HCT116 (cell line): ENCODE measurements around the gene RPL28.

Source experiments
- CEBPB ChIP-seq: IDR thresholded peaks from 2 replicates; pipeline ENCODE4 v1.6.1; 2012; ENCODE audit warnings: low read depth
- EZH2 ChIP-seq: fragments of 200-600 bp; sonication (generic); IDR thresholded peaks from 2 replicates; pipeline ENCODE4 v1.6.1; 2017; ENCODE audit warnings: antibody characterized with exemption, mixed run types
- EZH2phosphoT487 ChIP-seq: fragments of 200-600 bp; IDR thresholded peaks from 2 replicates; pipeline ENCODE4 v1.6.1; 2018; ENCODE audit warnings: antibody characterized with exemption, borderline replicate concordance
- FOSL1 ChIP-seq: IDR thresholded peaks from 2 replicates; pipeline ENCODE4 v1.6.1; 2012; ENCODE audit warnings: low read depth
- JUND ChIP-seq: IDR thresholded peaks from 2 replicates; pipeline ENCODE4 v1.6.1; 2012
- POLR2A ChIP-seq: IDR thresholded peaks from 2 replicates; pipeline ENCODE4 v1.7.0; 2011; ENCODE audit warnings: borderline replicate concordance; ENCODE audit not compliant: insufficient read depth, insufficient read length; ENCODE audit errors: extremely low read depth
- POLR2AphosphoS5 ChIP-seq: IDR thresholded peaks from 2 replicates; pipeline ENCODE4 v1.6.1; 2011; ENCODE audit warnings: mild to moderate bottlenecking, low read depth, low read length, moderate library complexity
- RAD21 ChIP-seq: IDR thresholded peaks from 2 replicates; pipeline ENCODE4 v1.6.1; 2012; ENCODE audit warnings: low read depth, mild to moderate bottlenecking
- SP1 ChIP-seq: IDR thresholded peaks from 2 replicates; pipeline ENCODE4 v1.6.1; 2012; ENCODE audit warnings: low read depth
- SRF ChIP-seq: IDR thresholded peaks from 2 replicates; pipeline ENCODE4 v1.6.1; 2012; ENCODE audit warnings: low read depth
- YY1 ChIP-seq: IDR thresholded peaks from 2 replicates; pipeline ENCODE4 v1.6.1; 2011; ENCODE audit warnings: low read length, low read depth, moderate library complexity, mild to moderate bottlenecking; ENCODE audit not compliant: insufficient replicate concordance; ENCODE audit errors: extremely low read depth
- TF ChIP-seq, protein P1 (sequence below): IDR thresholded peaks from 2 replicates; pipeline ENCODE4 v1.6.1; 2012; ENCODE audit warnings: low read depth
- TF ChIP-seq, protein P2 (sequence below), 3 experiments: fragments of 200-600 bp in 1 of 3; sonication (generic) in 1 of 3; IDR thresholded peaks in 2 of 3; conservative IDR thresholded peaks in 1 of 3; 2 replicates each; pipeline ENCODE4 v1.5.1; 2012 to 2017; ENCODE audit warnings: low read depth in 2 of 3, low read length in 2 of 3, antibody characterized with exemption in 1 of 3, borderline replicate concordance in 1 of 3, control low read depth in 1 of 3, mild to moderate bottlenecking in 1 of 3, mixed read lengths in 1 of 3, mixed run types in 1 of 3, moderate library complexity in 1 of 3; ENCODE audit not compliant: insufficient read depth in 1 of 3
- TF ChIP-seq, protein P3 (sequence below): IDR thresholded peaks from 2 replicates; pipeline ENCODE4 v1.6.1; 2011; ENCODE audit warnings: mild to moderate bottlenecking, low read length, moderate library complexity; ENCODE audit not compliant: insufficient replicate concordance; ENCODE audit errors: extremely low read depth

DNA sequence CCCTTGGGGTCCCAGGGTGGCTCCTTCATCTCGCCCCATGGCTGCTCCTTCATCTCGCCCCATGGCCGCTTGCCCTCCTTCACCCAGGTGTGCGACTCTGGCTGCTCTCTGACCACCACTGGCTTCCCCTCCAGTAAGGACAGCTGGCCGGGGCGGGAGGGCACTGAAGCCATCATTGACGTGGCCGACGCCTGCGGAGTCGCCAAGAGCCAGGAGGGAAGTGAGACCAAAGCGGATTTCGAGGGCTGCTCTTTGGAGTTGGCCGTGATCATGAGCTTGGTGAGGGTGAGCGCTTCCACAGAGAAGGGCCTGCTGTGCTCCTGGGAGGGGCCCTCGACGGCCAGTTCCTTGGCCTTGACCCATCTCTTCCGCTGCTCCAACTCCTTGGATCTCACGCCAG, 27.2 kb upstream of the RPL28 start:
- no peak for TF ChIP-seq POLR2AphosphoS5
- TF ChIP-seq, protein P1, sequence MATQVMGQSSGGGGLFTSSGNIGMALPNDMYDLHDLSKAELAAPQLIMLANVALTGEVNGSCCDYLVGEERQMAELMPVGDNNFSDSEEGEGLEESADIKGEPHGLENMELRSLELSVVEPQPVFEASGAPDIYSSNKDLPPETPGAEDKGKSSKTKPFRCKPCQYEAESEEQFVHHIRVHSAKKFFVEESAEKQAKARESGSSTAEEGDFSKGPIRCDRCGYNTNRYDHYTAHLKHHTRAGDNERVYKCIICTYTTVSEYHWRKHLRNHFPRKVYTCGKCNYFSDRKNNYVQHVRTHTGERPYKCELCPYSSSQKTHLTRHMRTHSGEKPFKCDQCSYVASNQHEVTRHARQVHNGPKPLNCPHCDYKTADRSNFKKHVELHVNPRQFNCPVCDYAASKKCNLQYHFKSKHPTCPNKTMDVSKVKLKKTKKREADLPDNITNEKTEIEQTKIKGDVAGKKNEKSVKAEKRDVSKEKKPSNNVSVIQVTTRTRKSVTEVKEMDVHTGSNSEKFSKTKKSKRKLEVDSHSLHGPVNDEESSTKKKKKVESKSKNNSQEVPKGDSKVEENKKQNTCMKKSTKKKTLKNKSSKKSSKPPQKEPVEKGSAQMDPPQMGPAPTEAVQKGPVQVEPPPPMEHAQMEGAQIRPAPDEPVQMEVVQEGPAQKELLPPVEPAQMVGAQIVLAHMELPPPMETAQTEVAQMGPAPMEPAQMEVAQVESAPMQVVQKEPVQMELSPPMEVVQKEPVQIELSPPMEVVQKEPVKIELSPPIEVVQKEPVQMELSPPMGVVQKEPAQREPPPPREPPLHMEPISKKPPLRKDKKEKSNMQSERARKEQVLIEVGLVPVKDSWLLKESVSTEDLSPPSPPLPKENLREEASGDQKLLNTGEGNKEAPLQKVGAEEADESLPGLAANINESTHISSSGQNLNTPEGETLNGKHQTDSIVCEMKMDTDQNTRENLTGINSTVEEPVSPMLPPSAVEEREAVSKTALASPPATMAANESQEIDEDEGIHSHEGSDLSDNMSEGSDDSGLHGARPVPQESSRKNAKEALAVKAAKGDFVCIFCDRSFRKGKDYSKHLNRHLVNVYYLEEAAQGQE = no peak
- TF ChIP-seq, protein P2, sequence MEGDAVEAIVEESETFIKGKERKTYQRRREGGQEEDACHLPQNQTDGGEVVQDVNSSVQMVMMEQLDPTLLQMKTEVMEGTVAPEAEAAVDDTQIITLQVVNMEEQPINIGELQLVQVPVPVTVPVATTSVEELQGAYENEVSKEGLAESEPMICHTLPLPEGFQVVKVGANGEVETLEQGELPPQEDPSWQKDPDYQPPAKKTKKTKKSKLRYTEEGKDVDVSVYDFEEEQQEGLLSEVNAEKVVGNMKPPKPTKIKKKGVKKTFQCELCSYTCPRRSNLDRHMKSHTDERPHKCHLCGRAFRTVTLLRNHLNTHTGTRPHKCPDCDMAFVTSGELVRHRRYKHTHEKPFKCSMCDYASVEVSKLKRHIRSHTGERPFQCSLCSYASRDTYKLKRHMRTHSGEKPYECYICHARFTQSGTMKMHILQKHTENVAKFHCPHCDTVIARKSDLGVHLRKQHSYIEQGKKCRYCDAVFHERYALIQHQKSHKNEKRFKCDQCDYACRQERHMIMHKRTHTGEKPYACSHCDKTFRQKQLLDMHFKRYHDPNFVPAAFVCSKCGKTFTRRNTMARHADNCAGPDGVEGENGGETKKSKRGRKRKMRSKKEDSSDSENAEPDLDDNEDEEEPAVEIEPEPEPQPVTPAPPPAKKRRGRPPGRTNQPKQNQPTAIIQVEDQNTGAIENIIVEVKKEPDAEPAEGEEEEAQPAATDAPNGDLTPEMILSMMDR (IDR thresholded peaks at IDR 0.05 in 2 of 3, conservative IDR thresholded peaks at IDR 0.05 in 1 of 3; ENCODE audit: borderline replicate concordance in 1 of 3, insufficient read depth in 1 of 3, low read depth in 2 of 3, low read length in 2 of 3) = no peak
- no peak for TF ChIP-seq SP1
- no peak for TF ChIP-seq EZH2
- TF ChIP-seq, protein P3, sequence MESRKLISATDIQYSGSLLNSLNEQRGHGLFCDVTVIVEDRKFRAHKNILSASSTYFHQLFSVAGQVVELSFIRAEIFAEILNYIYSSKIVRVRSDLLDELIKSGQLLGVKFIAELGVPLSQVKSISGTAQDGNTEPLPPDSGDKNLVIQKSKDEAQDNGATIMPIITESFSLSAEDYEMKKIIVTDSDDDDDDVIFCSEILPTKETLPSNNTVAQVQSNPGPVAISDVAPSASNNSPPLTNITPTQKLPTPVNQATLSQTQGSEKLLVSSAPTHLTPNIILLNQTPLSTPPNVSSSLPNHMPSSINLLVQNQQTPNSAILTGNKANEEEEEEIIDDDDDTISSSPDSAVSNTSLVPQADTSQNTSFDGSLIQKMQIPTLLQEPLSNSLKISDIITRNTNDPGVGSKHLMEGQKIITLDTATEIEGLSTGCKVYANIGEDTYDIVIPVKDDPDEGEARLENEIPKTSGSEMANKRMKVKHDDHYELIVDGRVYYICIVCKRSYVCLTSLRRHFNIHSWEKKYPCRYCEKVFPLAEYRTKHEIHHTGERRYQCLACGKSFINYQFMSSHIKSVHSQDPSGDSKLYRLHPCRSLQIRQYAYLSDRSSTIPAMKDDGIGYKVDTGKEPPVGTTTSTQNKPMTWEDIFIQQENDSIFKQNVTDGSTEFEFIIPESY = no peak
- no peak for TF ChIP-seq POLR2A
- TF ChIP-seq FOSL1 = no peak
- TF ChIP-seq JUND = no peak
- no peak for TF ChIP-seq RAD21
- TF ChIP-seq CEBPB = no peak
- TF ChIP-seq EZH2phosphoT487 = no peak
- TF ChIP-seq YY1 = no peak
- TF ChIP-seq SRF = no peak
